ENCODE data around the gene ZCCHC8.
A peak's percentile ranks its signal among the peaks of the same experiment; 100 is the strongest.
"Not testable (repeated sequence)": the region's sequence is repeated elsewhere in the genome, so short reads cannot be mapped to it uniquely, and the experiment has no call there.

Gene ZCCHC8

GRCh38 chr12:122503783-122504590 is 3.3 kb upstream of the ZCCHC8 start:
- Histone ChIP-seq H3K9ac (ENCODE audit: insufficient read length) (no peak overlapping the region), H3K9me3 (ENCODE audit: low read depth, low read length) (no peaks in the 10 kb centered on the region), H3K4me3 (no peak overlapping the region), H3K27ac (no peak overlapping the region; the same call in 1 of the 2 replicates), H3K36me3 (ENCODE audit: insufficient read depth, low read length) (peaks cover 65% of the 10 kb centered on the region)
- no peak; the same call in 1 of the 2 replicates for TF ChIP-seq POLR2AphosphoS5 (IDR thresholded peaks at IDR 0.05; ENCODE audit: borderline replicate concordance, low read depth, low read length)
- TF ChIP-seq FOXP2 (optimal IDR thresholded peaks at IDR 0.05; ENCODE audit: control extremely low read depth, extremely low read length, insufficient read depth): no peak
- TF ChIP-seq EZH2 (IDR thresholded peaks at IDR 0.05): no peak
- no peak for DNase-seq (ENCODE audit: low read depth, low spot score)

GRCh38 chr12:122503147-122503751 is 2.5 kb upstream of the ZCCHC8 start:
- Histone ChIP-seq H3K36me3 (ENCODE audit: insufficient read depth, low read length) (peaks cover 60% of the 10 kb centered on the region), H3K27ac (0 out of 2 replicates have a peak overlapping the region, but pooled peaks have one; percentile 12), H3K9ac (ENCODE audit: insufficient read length) (no peak overlapping the region), H3K9me3 (ENCODE audit: low read depth, low read length) (no peaks in the 10 kb centered on the region), H3K4me3 (no peak overlapping the region)
- TF ChIP-seq POLR2AphosphoS5 (IDR thresholded peaks at IDR 0.05; ENCODE audit: borderline replicate concordance, low read depth, low read length): no peak
- TF ChIP-seq EZH2 (IDR thresholded peaks at IDR 0.05): no peak
- no peak for TF ChIP-seq FOXP2 (optimal IDR thresholded peaks at IDR 0.05; ENCODE audit: control extremely low read depth, extremely low read length, insufficient read depth)
- no peak for DNase-seq (ENCODE audit: low read depth, low spot score)

GRCh38 chr12:122501489-122501989 is 807 bp upstream of the ZCCHC8 start:
- Histone ChIP-seq H3K9ac (ENCODE audit: insufficient read length) (no peak overlapping the region), H3K36me3 (ENCODE audit: insufficient read depth, low read length) (peaks cover 55% of the 10 kb centered on the region), H3K9me3 (ENCODE audit: low read depth, low read length) (no peaks in the 10 kb centered on the region), H3K4me3 (peak overlapping the region; percentile 88), H3K27ac (peak overlapping the region; percentile 86)
- no peak for DNase-seq (ENCODE audit: low read depth, low spot score)
- no peak for TF ChIP-seq POLR2AphosphoS5 (IDR thresholded peaks at IDR 0.05; ENCODE audit: borderline replicate concordance, low read depth, low read length)
- no peak for TF ChIP-seq FOXP2 (optimal IDR thresholded peaks at IDR 0.05; ENCODE audit: control extremely low read depth, extremely low read length, insufficient read depth)
- no peak for TF ChIP-seq EZH2 (IDR thresholded peaks at IDR 0.05)

- peak; percentile 24 for DNase-seq (ENCODE audit: low read depth, low spot score)
- H3K4me3 ChIP-seq: peak overlapping the region; percentile 88
- H3K27ac ChIP-seq: peak overlapping the region; percentile 94
- H3K9me3 ChIP-seq (ENCODE audit: low read depth, low read length): no peaks in the 10 kb centered on the region
- peaks cover 50% of the 10 kb centered on the region for H3K36me3 ChIP-seq (ENCODE audit: insufficient read depth, low read length)
- peak overlapping the region; percentile 96 for H3K9ac ChIP-seq (ENCODE audit: insufficient read length)
- no peak for TF ChIP-seq FOXP2 (optimal IDR thresholded peaks at IDR 0.05; ENCODE audit: control extremely low read depth, extremely low read length, insufficient read depth)
- no peak; the same call in 1 of the 2 replicates for TF ChIP-seq POLR2AphosphoS5 (IDR thresholded peaks at IDR 0.05; ENCODE audit: borderline replicate concordance, low read depth, low read length)
- TF ChIP-seq EZH2 (IDR thresholded peaks at IDR 0.05): no peak
Measured at GRCh38 chr12:122499991-122500684, 594 bp downstream of the ZCCHC8 start.

- no peak for DNase-seq (ENCODE audit: low read depth, low spot score)
- Histone ChIP-seq H3K36me3 (ENCODE audit: insufficient read depth, low read length) (peaks cover 62% of the 10 kb centered on the region), H3K9ac (ENCODE audit: insufficient read length) (no peak overlapping the region), H3K9me3 (ENCODE audit: low read depth, low read length) (no peaks in the 10 kb centered on the region), H3K4me3 (no peak overlapping the region), H3K27ac (no peak overlapping the region)
- TF ChIP-seq EZH2 (IDR thresholded peaks at IDR 0.05): no peak
- TF ChIP-seq FOXP2 (optimal IDR thresholded peaks at IDR 0.05; ENCODE audit: control extremely low read depth, extremely low read length, insufficient read depth): no peak
- no peak for TF ChIP-seq POLR2AphosphoS5 (IDR thresholded peaks at IDR 0.05; ENCODE audit: borderline replicate concordance, low read depth, low read length)
Measured at GRCh38 chr12:122495258-122495657, 5.5 kb downstream of the ZCCHC8 start.

GRCh38 chr12:122493222-122493621 is 7.5 kb downstream of the ZCCHC8 start:
- peaks cover 80% of the 10 kb centered on the region for H3K36me3 ChIP-seq (ENCODE audit: insufficient read depth, low read length)
- DNase-seq (ENCODE audit: low read depth, low spot score); H3K27ac ChIP-seq; H3K4me3 ChIP-seq; H3K9me3 ChIP-seq (ENCODE audit: low read depth, low read length); H3K9ac ChIP-seq (ENCODE audit: insufficient read length): not testable (repeated sequence)

GRCh38 chr12:122491991-122492390 is 8.7 kb downstream of the ZCCHC8 start:
- peaks cover 79% of the 10 kb centered on the region for H3K36me3 ChIP-seq (ENCODE audit: insufficient read depth, low read length)
- no peak for DNase-seq (ENCODE audit: low read depth, low spot score)

GRCh38 chr12:122489038-122489437 is 11.7 kb downstream of the ZCCHC8 start:
- no peaks in the 10 kb centered on the region for H3K9me3 ChIP-seq (ENCODE audit: low read depth, low read length)
- no peak for TF ChIP-seq FOXP2 (optimal IDR thresholded peaks at IDR 0.05; ENCODE audit: control extremely low read depth, extremely low read length, insufficient read depth)
- DNase-seq (ENCODE audit: low read depth, low spot score): no peak
- H3K36me3 ChIP-seq (ENCODE audit: insufficient read depth, low read length): peaks cover 86% of the 10 kb centered on the region
- H3K9ac ChIP-seq (ENCODE audit: insufficient read length): no peak overlapping the region
- no peak overlapping the region for H3K4me3 ChIP-seq
- no peak overlapping the region for H3K27ac ChIP-seq

More at GRCh38 chr12:122491991-122492390, 8.7 kb downstream of the ZCCHC8 start:
- no peaks in the 10 kb centered on the region for H3K9me3 ChIP-seq (ENCODE audit: low read depth, low read length)
- TF ChIP-seq EZH2 (IDR thresholded peaks at IDR 0.05): no peak
- no peak for TF ChIP-seq POLR2AphosphoS5 (IDR thresholded peaks at IDR 0.05; ENCODE audit: borderline replicate concordance, low read depth, low read length)
- TF ChIP-seq FOXP2 (optimal IDR thresholded peaks at IDR 0.05; ENCODE audit: control extremely low read depth, extremely low read length, insufficient read depth): no peak
- H3K9ac ChIP-seq (ENCODE audit: insufficient read length): no peak overlapping the region
- no peak overlapping the region for H3K27ac ChIP-seq
- H3K4me3 ChIP-seq: no peak overlapping the region

- not testable (repeated sequence) for H3K9ac ChIP-seq (ENCODE audit: insufficient read length); H3K9me3 ChIP-seq (ENCODE audit: low read depth, low read length); DNase-seq (ENCODE audit: low read depth, low spot score); H3K27ac ChIP-seq; H3K4me3 ChIP-seq
- peaks cover 90% of the 10 kb centered on the region for H3K36me3 ChIP-seq (ENCODE audit: insufficient read depth, low read length)
Measured at GRCh38 chr12:122487807-122488206, 12.9 kb downstream of the ZCCHC8 start.
